Measurements from ENCODE around the gene CDC25A.

DNA sequence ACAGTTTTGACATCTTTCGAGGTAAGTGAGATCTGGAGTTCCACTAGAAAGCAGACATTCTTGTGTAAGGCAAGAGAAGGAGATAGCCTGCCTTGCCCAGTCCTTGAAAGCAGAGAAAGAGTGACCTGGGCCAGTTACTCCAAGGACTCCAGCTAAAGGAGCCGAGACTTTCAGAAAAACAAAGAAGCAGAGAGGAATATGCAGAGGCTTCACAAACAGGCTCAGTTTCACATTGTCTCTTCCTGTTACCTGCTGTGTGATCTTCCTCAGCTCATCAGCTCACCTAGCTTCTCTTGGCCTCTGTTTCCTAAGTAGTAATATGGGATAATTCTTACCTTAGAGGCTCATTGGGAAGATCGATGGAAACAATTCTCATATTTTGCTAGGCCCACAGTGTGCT is 81.0 kb downstream of the CDC25A start:
- no peak for TF ChIP-seq POLR2A (IDR thresholded peaks at IDR 0.05)
- TF ChIP-seq, protein P1, sequence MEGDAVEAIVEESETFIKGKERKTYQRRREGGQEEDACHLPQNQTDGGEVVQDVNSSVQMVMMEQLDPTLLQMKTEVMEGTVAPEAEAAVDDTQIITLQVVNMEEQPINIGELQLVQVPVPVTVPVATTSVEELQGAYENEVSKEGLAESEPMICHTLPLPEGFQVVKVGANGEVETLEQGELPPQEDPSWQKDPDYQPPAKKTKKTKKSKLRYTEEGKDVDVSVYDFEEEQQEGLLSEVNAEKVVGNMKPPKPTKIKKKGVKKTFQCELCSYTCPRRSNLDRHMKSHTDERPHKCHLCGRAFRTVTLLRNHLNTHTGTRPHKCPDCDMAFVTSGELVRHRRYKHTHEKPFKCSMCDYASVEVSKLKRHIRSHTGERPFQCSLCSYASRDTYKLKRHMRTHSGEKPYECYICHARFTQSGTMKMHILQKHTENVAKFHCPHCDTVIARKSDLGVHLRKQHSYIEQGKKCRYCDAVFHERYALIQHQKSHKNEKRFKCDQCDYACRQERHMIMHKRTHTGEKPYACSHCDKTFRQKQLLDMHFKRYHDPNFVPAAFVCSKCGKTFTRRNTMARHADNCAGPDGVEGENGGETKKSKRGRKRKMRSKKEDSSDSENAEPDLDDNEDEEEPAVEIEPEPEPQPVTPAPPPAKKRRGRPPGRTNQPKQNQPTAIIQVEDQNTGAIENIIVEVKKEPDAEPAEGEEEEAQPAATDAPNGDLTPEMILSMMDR (IDR thresholded peaks at IDR 0.05) = no peak

All from body of pancreas (tissue), 4 donors.